Measurements from ENCODE around the gene IGFN1.

DNA sequence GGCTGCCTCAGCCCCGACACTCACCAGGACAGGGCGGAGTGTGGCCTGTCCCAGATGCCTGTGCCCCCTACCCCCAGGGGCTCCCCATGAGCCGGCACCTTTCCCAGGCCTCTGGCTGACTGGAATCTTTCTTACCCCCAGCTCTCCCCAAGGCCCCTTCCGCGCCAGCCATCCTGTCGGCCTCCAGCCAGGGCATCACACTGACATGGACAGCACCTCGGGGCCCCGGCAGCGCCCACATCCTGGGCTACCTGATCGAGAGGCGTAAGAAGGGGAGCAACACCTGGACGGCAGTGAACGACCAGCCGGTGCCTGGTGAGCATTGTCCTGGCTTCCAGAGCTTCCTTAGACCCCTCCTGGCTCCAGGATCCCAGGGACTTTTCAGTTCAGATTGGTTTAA lies 26.5 kb downstream of the IGFN1 start:
- TF ChIP-seq, protein P1, sequence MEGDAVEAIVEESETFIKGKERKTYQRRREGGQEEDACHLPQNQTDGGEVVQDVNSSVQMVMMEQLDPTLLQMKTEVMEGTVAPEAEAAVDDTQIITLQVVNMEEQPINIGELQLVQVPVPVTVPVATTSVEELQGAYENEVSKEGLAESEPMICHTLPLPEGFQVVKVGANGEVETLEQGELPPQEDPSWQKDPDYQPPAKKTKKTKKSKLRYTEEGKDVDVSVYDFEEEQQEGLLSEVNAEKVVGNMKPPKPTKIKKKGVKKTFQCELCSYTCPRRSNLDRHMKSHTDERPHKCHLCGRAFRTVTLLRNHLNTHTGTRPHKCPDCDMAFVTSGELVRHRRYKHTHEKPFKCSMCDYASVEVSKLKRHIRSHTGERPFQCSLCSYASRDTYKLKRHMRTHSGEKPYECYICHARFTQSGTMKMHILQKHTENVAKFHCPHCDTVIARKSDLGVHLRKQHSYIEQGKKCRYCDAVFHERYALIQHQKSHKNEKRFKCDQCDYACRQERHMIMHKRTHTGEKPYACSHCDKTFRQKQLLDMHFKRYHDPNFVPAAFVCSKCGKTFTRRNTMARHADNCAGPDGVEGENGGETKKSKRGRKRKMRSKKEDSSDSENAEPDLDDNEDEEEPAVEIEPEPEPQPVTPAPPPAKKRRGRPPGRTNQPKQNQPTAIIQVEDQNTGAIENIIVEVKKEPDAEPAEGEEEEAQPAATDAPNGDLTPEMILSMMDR (IDR thresholded peaks at IDR 0.05; ENCODE audit: insufficient read depth, low read length, poor library complexity, severe bottlenecking) = no peak
- no peak for TF ChIP-seq EZH2phosphoT487 (conservative IDR thresholded peaks at IDR 0.05; ENCODE audit: low read length)
